ENCODE results near the gene PLOD1.

DNA sequence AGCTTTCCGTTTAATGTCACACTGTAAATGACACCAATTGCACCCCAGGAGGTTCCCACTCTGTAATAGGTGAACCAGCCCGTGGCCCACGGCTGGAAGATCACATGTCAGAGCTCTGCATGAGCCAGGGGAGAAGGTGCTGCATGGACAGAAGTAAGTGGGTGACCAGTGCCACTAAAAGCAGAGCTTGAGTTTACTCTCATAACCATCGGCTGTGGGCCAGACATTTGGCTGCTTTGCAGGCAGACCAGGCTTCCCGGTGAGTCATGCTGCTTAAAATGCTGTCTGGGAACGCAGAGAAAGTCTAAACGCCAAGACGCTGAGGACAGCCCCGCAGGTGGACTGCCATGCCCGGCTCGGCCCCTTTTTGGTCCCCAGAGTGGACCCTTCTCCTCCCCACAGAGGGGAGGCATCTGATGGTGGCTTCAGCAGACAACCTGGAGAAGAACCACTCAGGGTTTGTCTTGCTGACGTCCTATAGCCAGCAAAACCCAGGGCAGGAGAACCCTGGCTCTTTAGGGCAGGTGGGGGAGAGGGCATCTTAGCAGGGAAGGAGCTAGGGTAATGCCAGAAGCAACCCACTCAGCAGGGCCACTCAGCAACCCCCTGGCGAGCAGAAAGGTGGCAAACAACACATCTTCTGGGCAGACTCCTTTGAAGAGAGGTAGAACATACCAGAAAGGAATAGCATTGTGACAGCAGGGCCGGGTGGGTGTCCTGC lies 15.6 kb upstream of the PLOD1 start:
- TF ChIP-seq, protein P1, sequence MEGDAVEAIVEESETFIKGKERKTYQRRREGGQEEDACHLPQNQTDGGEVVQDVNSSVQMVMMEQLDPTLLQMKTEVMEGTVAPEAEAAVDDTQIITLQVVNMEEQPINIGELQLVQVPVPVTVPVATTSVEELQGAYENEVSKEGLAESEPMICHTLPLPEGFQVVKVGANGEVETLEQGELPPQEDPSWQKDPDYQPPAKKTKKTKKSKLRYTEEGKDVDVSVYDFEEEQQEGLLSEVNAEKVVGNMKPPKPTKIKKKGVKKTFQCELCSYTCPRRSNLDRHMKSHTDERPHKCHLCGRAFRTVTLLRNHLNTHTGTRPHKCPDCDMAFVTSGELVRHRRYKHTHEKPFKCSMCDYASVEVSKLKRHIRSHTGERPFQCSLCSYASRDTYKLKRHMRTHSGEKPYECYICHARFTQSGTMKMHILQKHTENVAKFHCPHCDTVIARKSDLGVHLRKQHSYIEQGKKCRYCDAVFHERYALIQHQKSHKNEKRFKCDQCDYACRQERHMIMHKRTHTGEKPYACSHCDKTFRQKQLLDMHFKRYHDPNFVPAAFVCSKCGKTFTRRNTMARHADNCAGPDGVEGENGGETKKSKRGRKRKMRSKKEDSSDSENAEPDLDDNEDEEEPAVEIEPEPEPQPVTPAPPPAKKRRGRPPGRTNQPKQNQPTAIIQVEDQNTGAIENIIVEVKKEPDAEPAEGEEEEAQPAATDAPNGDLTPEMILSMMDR (IDR thresholded peaks at IDR 0.05 in 4 of 5, conservative IDR thresholded peaks at IDR 0.05 in 1 of 5): no peak
- TF ChIP-seq POLR2A (IDR thresholded peaks at IDR 0.05): no peak

Measured in gastrocnemius medialis (tissue), 4 donors.